Measurements from ENCODE around the gene ACYP2. TPM values are rescaled to one million over a fixed set of nuclear protein-coding genes. Genes with fewer than 3 reads are reported as not detected.
"Not testable (repeated sequence)": the region's sequence is repeated elsewhere in the genome, so short reads cannot be mapped to it uniquely, and the experiment has no call there.

The ACYP2 gene
- total RNA-seq, 6 experiments from 2014 or later = 8.6 to 15.8 (median 9.8) TPM

DNA sequence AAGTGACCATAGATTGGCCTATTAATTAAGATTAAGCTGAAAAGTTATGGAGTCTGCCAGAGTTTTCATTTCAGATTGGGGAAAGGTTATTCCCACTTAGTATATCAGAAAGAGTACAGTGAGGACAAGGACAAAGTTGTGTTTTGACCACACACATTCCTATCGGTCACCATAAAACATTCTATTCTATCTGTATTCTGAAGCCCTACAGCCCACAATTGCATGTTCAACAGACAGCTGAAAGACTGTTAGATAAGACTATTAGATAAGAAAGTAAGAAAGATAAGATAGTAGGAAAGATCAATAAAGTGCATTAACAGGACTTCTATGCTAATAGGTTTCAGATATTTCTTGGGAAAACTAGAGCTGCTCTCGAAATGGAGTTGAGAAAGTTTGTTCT, 26.7 kb upstream of the ACYP2 start:
- H3K27ac Mint-ChIP-seq = no peak overlapping the region
- H3K4me1 Mint-ChIP-seq (ENCODE audit: low read depth) = peaks cover 27% of the 10 kb centered on the region
- no peaks in the 10 kb centered on the region for H3K9me3 Mint-ChIP-seq
- no peaks in the 10 kb centered on the region for H3K36me3 Mint-ChIP-seq (ENCODE audit: low read depth)
- peaks cover 2% of the 10 kb centered on the region; the same call in 1 of the 2 replicates for H3K27me3 Mint-ChIP-seq (ENCODE audit: insufficient read depth)
- DNase-seq = no peak
- TF ChIP-seq, protein P1, sequence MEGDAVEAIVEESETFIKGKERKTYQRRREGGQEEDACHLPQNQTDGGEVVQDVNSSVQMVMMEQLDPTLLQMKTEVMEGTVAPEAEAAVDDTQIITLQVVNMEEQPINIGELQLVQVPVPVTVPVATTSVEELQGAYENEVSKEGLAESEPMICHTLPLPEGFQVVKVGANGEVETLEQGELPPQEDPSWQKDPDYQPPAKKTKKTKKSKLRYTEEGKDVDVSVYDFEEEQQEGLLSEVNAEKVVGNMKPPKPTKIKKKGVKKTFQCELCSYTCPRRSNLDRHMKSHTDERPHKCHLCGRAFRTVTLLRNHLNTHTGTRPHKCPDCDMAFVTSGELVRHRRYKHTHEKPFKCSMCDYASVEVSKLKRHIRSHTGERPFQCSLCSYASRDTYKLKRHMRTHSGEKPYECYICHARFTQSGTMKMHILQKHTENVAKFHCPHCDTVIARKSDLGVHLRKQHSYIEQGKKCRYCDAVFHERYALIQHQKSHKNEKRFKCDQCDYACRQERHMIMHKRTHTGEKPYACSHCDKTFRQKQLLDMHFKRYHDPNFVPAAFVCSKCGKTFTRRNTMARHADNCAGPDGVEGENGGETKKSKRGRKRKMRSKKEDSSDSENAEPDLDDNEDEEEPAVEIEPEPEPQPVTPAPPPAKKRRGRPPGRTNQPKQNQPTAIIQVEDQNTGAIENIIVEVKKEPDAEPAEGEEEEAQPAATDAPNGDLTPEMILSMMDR (IDR thresholded peaks at IDR 0.05) = no peak
- H3K4me3 Mint-ChIP-seq = no peak overlapping the region

DNA sequence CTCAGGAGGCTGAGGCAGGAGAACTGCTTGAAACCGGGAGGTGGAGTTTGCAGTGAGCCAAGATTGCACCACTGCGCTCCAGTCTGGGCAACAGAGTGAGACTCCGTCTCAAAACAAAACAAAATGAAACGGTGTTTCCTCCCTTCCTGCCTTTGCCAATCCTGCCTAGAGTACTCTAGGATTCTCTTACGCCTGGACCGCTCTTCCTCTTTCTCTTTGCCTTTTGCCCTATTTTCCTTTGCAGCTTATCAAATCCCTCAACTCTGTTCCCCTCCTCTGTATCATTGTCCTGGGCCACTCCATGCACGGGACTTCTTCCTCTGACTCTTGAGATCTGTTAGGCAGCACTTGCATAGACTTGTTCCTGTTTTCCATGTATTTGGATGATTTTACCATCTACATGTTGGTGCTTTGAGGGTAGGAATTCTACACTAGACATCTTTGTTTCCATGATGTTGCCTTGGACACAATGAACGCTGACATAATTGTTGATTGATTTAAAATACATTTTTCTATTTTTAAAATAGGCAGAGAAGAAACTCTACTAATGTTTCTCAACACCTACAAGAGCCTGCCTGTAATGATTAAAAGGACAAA, 24.8 kb upstream of the ACYP2 start:
- no peaks in the 10 kb centered on the region for H3K36me3 Mint-ChIP-seq (ENCODE audit: low read depth)

DNA sequence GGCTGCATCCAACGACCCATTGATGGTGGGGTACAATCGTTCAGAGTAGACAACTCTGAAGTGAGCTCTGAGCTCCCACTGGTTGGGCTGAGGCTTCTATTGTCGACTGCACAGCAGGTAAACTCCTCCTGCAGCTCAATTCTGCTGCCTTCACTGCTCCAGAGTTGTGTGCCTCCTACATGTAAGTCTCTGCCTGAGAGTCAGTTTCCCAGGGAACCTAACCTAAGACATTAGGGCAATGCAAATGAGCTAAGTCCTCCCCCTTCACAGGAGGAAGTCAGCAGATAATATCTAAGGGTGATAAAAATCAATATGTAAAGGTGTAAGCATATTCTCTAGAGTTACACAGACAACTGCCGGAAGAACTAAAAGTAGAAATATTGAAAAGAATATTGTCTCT, 22.5 kb upstream of the ACYP2 start:
- Mint-ChIP-seq H3K9me3 (peaks cover 4% of the 10 kb centered on the region; the same call in 1 of the 2 replicates), H3K4me3 (no peak overlapping the region), H3K27ac (no peak overlapping the region), H3K4me1 (ENCODE audit: low read depth) (peaks cover 9% of the 10 kb centered on the region; the same call in 1 of the 2 replicates), H3K36me3 (ENCODE audit: low read depth) (peaks cover 4% of the 10 kb centered on the region; the same call in 1 of the 2 replicates), H3K27me3 (ENCODE audit: insufficient read depth) (peaks cover 4% of the 10 kb centered on the region)
- DNase-seq = no peak
- TF ChIP-seq, protein P1 (IDR thresholded peaks at IDR 0.05) = no peak

More for the DNA sequence above, 24.8 kb upstream of the ACYP2 start:
- DNase-seq = no peak
- peaks cover 2% of the 10 kb centered on the region; the same call in 1 of the 2 replicates for H3K27me3 Mint-ChIP-seq (ENCODE audit: insufficient read depth)
- H3K4me3 Mint-ChIP-seq = no peak overlapping the region
- peaks cover 14% of the 10 kb centered on the region; the same call in 1 of the 2 replicates for H3K4me1 Mint-ChIP-seq (ENCODE audit: low read depth)
- H3K9me3 Mint-ChIP-seq = no peaks in the 10 kb centered on the region
- TF ChIP-seq, protein P1 (IDR thresholded peaks at IDR 0.05) = no peak
- H3K27ac Mint-ChIP-seq = no peak overlapping the region

DNA sequence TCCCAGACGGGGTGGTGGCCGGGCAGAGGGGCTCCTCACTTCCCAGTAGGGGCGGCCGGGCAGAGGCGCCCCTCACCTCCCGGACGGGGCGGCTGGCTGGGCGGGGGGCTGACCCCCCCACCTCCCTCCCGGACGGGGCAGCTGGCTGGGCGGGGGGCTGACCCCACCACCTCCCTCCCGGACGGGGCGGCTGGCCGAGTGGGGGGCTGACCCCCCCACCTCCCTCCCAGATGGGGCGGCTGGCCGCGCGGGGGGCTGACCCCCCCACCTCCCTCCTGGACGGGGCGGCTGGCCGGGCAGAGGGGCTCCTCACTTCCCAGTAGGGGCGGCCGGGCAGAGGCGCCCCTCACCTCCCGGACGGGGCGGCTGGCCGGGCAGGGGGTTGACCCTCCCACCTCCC, 20.0 kb upstream of the ACYP2 start:
- not testable (repeated sequence) for H3K36me3 Mint-ChIP-seq (ENCODE audit: low read depth); H3K27ac Mint-ChIP-seq; H3K27me3 Mint-ChIP-seq (ENCODE audit: insufficient read depth); DNase-seq; H3K9me3 Mint-ChIP-seq; H3K4me3 Mint-ChIP-seq; H3K4me1 Mint-ChIP-seq (ENCODE audit: low read depth)

DNA sequence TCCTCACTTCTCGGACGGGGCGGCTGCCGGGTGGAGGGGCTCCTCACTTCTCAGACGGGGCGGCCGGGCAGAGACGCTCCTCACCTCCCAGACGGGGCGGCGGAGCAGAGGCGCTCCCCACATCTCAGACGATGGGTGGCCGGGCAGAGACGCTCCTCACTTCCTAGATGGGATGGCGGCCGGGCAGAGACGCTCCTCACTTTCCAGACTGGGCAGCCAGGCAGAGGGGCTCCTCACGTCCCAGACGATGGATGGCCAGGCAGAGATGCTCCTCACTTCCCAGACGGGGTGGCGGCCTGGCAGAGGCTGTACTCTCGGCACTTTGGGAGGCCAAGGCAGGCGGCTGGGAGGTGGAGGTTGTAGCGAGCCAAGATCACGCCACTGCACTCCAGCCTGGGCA, 19.3 kb upstream of the ACYP2 start:
- H3K27me3 Mint-ChIP-seq (ENCODE audit: insufficient read depth); DNase-seq; H3K36me3 Mint-ChIP-seq (ENCODE audit: low read depth); H3K4me1 Mint-ChIP-seq (ENCODE audit: low read depth); H3K4me3 Mint-ChIP-seq; H3K9me3 Mint-ChIP-seq; H3K27ac Mint-ChIP-seq: not testable (repeated sequence)

DNA sequence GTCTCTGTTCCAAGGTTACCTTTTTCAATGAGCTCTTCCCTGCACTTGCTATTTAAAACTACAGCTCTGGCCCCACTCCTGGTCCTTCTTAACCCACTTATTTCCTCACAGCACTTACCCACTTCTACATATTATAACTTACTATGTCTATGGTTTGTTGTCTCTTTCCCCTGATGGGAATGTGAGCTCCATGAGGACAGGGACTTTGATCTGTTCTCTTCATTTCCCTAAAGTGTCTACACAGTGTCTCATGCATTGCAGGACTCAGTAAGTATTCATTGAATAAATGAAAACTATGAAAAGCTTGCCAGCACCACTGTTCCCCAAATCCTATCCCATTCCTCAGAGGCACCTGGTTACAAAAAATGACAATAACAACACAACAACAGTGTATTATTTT, 18.3 kb upstream of the ACYP2 start:
- Mint-ChIP-seq H3K9me3 (peaks cover 4% of the 10 kb centered on the region; the same call in 1 of the 2 replicates), H3K4me1 (ENCODE audit: low read depth) (no peaks in the 10 kb centered on the region), H3K27me3 (ENCODE audit: insufficient read depth) (peaks cover 5% of the 10 kb centered on the region), H3K27ac (no peak overlapping the region), H3K4me3 (no peak overlapping the region), H3K36me3 (ENCODE audit: low read depth) (peaks cover 4% of the 10 kb centered on the region; the same call in 1 of the 2 replicates)
- no peak for DNase-seq
- TF ChIP-seq, protein P1 (IDR thresholded peaks at IDR 0.05) = no peak

All from HFFc6 (cell line).